ENCODE measurements around the gene TEX48.

GRCh38 chr9:114697951-114698351 is 16.0 kb upstream of the TEX48 start:
- TF ChIP-seq CTCF (IDR thresholded peaks at IDR 0.05) = no peak
- no peak for TF ChIP-seq ZFX (IDR thresholded peaks at IDR 0.05; ENCODE audit: borderline replicate concordance)
